WTC11 (cell line): Measurements from ENCODE around the gene OR1M1.

Source experiments
- CTCF ChIP-seq: fragments of 200-600 bp; IDR thresholded peaks from 2 replicates; pipeline ENCODE4 v1.8.0; 2022; ENCODE audit warnings: antibody characterized with exemption
- JUN ChIP-seq: sonication (generic); formaldehyde crosslinking; IDR thresholded peaks from 2 replicates; pipeline ENCODE4 v1.8.0; 2023; ENCODE audit warnings: mild to moderate bottlenecking, missing genetic modification reagents
- NR2C2 ChIP-seq: sonication (generic); formaldehyde crosslinking; IDR thresholded peaks from 2 replicates; pipeline ENCODE4 v1.8.0; 2022; ENCODE audit warnings: mild to moderate bottlenecking, missing genetic modification reagents

- TF ChIP-seq NR2C2 (CRISPR knock-in tag) = no peak
- TF ChIP-seq CTCF = no peak
- TF ChIP-seq JUN (CRISPR knock-in tag) = no peak
These were observed 21.3 kb upstream of the OR1M1 start for GRCh38 chr19:9065457-9066014.
